ENCODE results near the gene RFC1.
A peak's percentile ranks its signal among the peaks of the same experiment; 100 is the strongest.
"Not testable (repeated sequence)": the region's sequence is repeated elsewhere in the genome, so short reads cannot be mapped to it uniquely, and the experiment has no call there.

RFC1 gene

GRCh38 chr4:39357002-39357401 lies 9.2 kb downstream of the RFC1 start:
- DNase-seq (ENCODE audit: extremely low read depth, insufficient read length), result peak; percentile 40
- H3K27me3 ChIP-seq (replicated peaks; ENCODE audit: control insufficient read depth, insufficient read depth, low read length), result no peaks in the 10 kb centered on the region
- TF ChIP-seq, protein P1, sequence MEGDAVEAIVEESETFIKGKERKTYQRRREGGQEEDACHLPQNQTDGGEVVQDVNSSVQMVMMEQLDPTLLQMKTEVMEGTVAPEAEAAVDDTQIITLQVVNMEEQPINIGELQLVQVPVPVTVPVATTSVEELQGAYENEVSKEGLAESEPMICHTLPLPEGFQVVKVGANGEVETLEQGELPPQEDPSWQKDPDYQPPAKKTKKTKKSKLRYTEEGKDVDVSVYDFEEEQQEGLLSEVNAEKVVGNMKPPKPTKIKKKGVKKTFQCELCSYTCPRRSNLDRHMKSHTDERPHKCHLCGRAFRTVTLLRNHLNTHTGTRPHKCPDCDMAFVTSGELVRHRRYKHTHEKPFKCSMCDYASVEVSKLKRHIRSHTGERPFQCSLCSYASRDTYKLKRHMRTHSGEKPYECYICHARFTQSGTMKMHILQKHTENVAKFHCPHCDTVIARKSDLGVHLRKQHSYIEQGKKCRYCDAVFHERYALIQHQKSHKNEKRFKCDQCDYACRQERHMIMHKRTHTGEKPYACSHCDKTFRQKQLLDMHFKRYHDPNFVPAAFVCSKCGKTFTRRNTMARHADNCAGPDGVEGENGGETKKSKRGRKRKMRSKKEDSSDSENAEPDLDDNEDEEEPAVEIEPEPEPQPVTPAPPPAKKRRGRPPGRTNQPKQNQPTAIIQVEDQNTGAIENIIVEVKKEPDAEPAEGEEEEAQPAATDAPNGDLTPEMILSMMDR (IDR thresholded peaks at IDR 0.05; ENCODE audit: insufficient read depth, low read length, poor library complexity, severe bottlenecking), result no peak
- H3K36me3 ChIP-seq (ENCODE audit: control insufficient read depth, insufficient read depth, low read length), result no peaks in the 10 kb centered on the region
- peak overlapping the region; percentile 17 for H3K4me3 ChIP-seq (replicated peaks; ENCODE audit: low read depth, low read length)

DNA sequence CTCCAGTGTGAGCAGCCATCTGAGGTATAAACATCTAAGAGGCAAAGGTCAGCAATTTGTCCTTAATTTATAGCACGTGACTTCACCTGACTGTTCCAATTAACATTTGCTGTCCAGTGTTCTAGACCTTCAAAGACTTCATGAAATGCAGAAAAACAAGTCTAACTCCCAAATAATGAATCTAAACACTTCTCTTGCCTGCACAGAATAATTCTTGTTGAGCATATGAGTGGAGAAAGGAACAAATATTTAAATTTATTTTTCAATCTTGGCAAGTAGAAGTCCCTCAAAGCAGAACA lies 12.0 kb downstream of the RFC1 start:
- DNase-seq (ENCODE audit: extremely low read depth, insufficient read length), result no peak
- H3K27me3 ChIP-seq (replicated peaks; ENCODE audit: control insufficient read depth, insufficient read depth, low read length), result no peaks in the 10 kb centered on the region
- TF ChIP-seq, protein P1 (IDR thresholded peaks at IDR 0.05; ENCODE audit: insufficient read depth, low read length, poor library complexity, severe bottlenecking), result no peak
- H3K4me3 ChIP-seq (replicated peaks; ENCODE audit: low read depth, low read length), result peak overlapping the region; percentile 36
- no peaks in the 10 kb centered on the region for H3K36me3 ChIP-seq (ENCODE audit: control insufficient read depth, insufficient read depth, low read length)

GRCh38 chr4:39353478-39354253 lies 12.5 kb downstream of the RFC1 start:
- DNase-seq (ENCODE audit: extremely low read depth, insufficient read length), result peak; percentile 78
- TF ChIP-seq, protein P1 (IDR thresholded peaks at IDR 0.05; ENCODE audit: insufficient read depth, low read length, poor library complexity, severe bottlenecking), result no peak
- peak overlapping the region; percentile 36 for H3K4me3 ChIP-seq (replicated peaks; ENCODE audit: low read depth, low read length)
- H3K36me3 ChIP-seq (ENCODE audit: control insufficient read depth, insufficient read depth, low read length), result no peaks in the 10 kb centered on the region
- H3K27me3 ChIP-seq (replicated peaks; ENCODE audit: control insufficient read depth, insufficient read depth, low read length), result no peaks in the 10 kb centered on the region

DNA sequence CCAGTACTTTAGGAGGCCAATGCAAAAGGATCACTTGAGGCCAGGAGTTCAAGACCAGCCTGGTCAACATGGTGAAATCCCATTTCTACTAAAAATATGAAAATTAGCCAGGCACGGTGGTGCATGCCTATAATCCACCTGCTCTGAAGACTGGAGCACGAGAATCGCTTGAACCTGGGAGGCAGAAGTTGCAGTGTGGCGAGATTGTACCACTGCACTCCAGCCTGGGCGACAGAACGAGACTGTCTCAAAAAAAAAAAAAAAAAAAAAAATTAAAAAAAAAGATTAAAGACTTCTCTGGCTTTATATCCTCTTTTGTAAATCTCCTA lies 13.0 kb downstream of the RFC1 start:
- not testable (repeated sequence) for H3K27me3 ChIP-seq (replicated peaks; ENCODE audit: control insufficient read depth, insufficient read depth, low read length); DNase-seq (ENCODE audit: extremely low read depth, insufficient read length); H3K36me3 ChIP-seq (ENCODE audit: control insufficient read depth, insufficient read depth, low read length)
- H3K4me3 ChIP-seq (replicated peaks; ENCODE audit: low read depth, low read length), result peak overlapping the region; percentile 37

DNA sequence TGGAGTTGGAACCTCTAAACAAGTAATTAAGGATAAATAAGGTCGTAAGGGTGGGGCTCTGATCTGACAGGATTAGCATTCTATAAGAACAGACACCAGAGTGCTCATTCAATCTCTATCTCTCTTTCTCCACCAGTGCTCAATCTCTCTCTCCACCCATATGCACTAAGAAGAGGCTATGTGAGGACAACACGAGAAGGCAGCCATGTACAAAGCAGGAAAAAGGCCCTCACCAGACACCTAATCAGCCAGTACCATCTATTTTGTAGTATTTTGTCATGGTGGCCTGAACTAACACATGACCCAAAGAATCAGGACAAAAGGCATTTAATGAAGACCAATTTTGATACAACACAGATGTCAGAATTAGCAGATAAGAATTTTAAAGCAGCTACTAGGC lies 16.8 kb downstream of the RFC1 start:
- H3K4me3 ChIP-seq (replicated peaks; ENCODE audit: low read depth, low read length), result no peak overlapping the region
- no peaks in the 10 kb centered on the region for H3K27me3 ChIP-seq (replicated peaks; ENCODE audit: control insufficient read depth, insufficient read depth, low read length)
- DNase-seq (ENCODE audit: extremely low read depth, insufficient read length), result no peak
- peaks cover 1% of the 10 kb centered on the region; the same call in 1 of the 2 replicates for H3K36me3 ChIP-seq (ENCODE audit: control insufficient read depth, insufficient read depth, low read length)
- TF ChIP-seq, protein P1 (IDR thresholded peaks at IDR 0.05; ENCODE audit: insufficient read depth, low read length, poor library complexity, severe bottlenecking), result no peak

- no peak for DNase-seq (ENCODE audit: extremely low read depth, insufficient read length)
- Histone ChIP-seq H3K36me3 (ENCODE audit: control insufficient read depth, insufficient read depth, low read length) (peaks cover 1% of the 10 kb centered on the region; the same call in 1 of the 2 replicates), H3K4me3 (replicated peaks; ENCODE audit: low read depth, low read length) (no peak overlapping the region), H3K27me3 (replicated peaks; ENCODE audit: control insufficient read depth, insufficient read depth, low read length) (no peaks in the 10 kb centered on the region)
- TF ChIP-seq, protein P1 (IDR thresholded peaks at IDR 0.05; ENCODE audit: insufficient read depth, low read length, poor library complexity, severe bottlenecking), result no peak
Observed at GRCh38 chr4:39348371-39349315, 17.5 kb downstream of the RFC1 start.
